Dendritic cell treated with granulocyte-macrophage colony-stimulating factor and Interleukin-4, amounts not matched to agents 40 ng/mL and 50 ng/mL, for 4 days (primary cell): ENCODE data around the gene CATSPERE.

Source experiments
- H3K27ac Mint-ChIP-seq: one replicate; pipeline ENCODE4 v1.8.0; 2022; ENCODE audit warnings: mild to moderate bottlenecking, mixed read lengths
- H3K27me3 Mint-ChIP-seq: one replicate; pipeline ENCODE4 v1.8.0; 2022; ENCODE audit warnings: mild to moderate bottlenecking, mixed read lengths
- H3K36me3 Mint-ChIP-seq: one replicate; pipeline ENCODE4 v1.8.0; 2022; ENCODE audit warnings: low read depth, mixed read lengths
- H3K4me1 Mint-ChIP-seq: one replicate; pipeline ENCODE4 v1.8.0; 2022; ENCODE audit warnings: low read depth, mixed read lengths
- H3K4me3 Mint-ChIP-seq: one replicate; pipeline ENCODE4 v1.8.0; 2022; ENCODE audit warnings: mild to moderate bottlenecking, moderate library complexity, mixed read lengths
- H3K9me3 Mint-ChIP-seq: one replicate; pipeline ENCODE4 v1.8.0; 2022; ENCODE audit warnings: mixed read lengths
- intact Hi-C: fragments of 100-400 bp; cut with micrococcal nuclease; formaldehyde crosslinking; loops from one replicate; pipeline ENCODE4 v1.15.0; 2022

Gene CATSPERE

GRCh38 chr1:244636488-244637259 lies 175.6 kb downstream of the CATSPERE start:
- Mint-ChIP-seq H3K4me3 (no peak overlapping the region), H3K36me3 (no peaks in the 10 kb centered on the region), H3K4me1 (no peaks in the 10 kb centered on the region), H3K27ac (no peak overlapping the region), H3K9me3 (no peaks in the 10 kb centered on the region), H3K27me3 (no peaks in the 10 kb centered on the region)
- intact Hi-C loops: no loop called here

- intact Hi-C loops: no loop called here
- H3K4me3 Mint-ChIP-seq: no peak overlapping the region
- no peaks in the 10 kb centered on the region for H3K4me1 Mint-ChIP-seq
- H3K27me3 Mint-ChIP-seq: peaks cover 4% of the 10 kb centered on the region
- H3K36me3 Mint-ChIP-seq: no peaks in the 10 kb centered on the region
- H3K9me3 Mint-ChIP-seq: no peaks in the 10 kb centered on the region
- H3K27ac Mint-ChIP-seq: no peak overlapping the region
Measured at GRCh38 chr1:244639561-244639960, 178.5 kb downstream of the CATSPERE start.

- peaks cover 4% of the 10 kb centered on the region for H3K27me3 Mint-ChIP-seq
- no peaks in the 10 kb centered on the region for H3K36me3 Mint-ChIP-seq
- intact Hi-C loops: no loop called here
- no peaks in the 10 kb centered on the region for H3K4me1 Mint-ChIP-seq
- no peak overlapping the region for H3K4me3 Mint-ChIP-seq
- no peaks in the 10 kb centered on the region for H3K9me3 Mint-ChIP-seq
- no peak overlapping the region for H3K27ac Mint-ChIP-seq
Measured at GRCh38 chr1:244640917-244641316, 179.8 kb downstream of the CATSPERE start.

GRCh38 chr1:244642526-244642925 lies 181.5 kb downstream of the CATSPERE start:
- Mint-ChIP-seq H3K4me1 (no peaks in the 10 kb centered on the region), H3K27ac (no peak overlapping the region), H3K27me3 (peaks cover 4% of the 10 kb centered on the region), H3K9me3 (no peaks in the 10 kb centered on the region), H3K4me3 (no peak overlapping the region), H3K36me3 (no peaks in the 10 kb centered on the region)
- intact Hi-C loops: no loop called here

GRCh38 chr1:244642988-244643387 lies 181.9 kb downstream of the CATSPERE start:
- no peaks in the 10 kb centered on the region for H3K36me3 Mint-ChIP-seq
- H3K9me3 Mint-ChIP-seq: no peaks in the 10 kb centered on the region
- H3K4me1 Mint-ChIP-seq: no peaks in the 10 kb centered on the region
- peaks cover 4% of the 10 kb centered on the region for H3K27me3 Mint-ChIP-seq
- H3K4me3 Mint-ChIP-seq: no peak overlapping the region
- H3K27ac Mint-ChIP-seq: no peak overlapping the region
- intact Hi-C loops: no loop called here

GRCh38 chr1:244645414-244645813 lies 184.3 kb downstream of the CATSPERE start:
- H3K27ac Mint-ChIP-seq: no peak overlapping the region
- intact Hi-C loops: no loop called here
- peaks cover 4% of the 10 kb centered on the region for H3K27me3 Mint-ChIP-seq
- H3K9me3 Mint-ChIP-seq: no peaks in the 10 kb centered on the region
- no peak overlapping the region for H3K4me3 Mint-ChIP-seq
- no peaks in the 10 kb centered on the region for H3K36me3 Mint-ChIP-seq
- H3K4me1 Mint-ChIP-seq: no peaks in the 10 kb centered on the region

- Mint-ChIP-seq H3K27ac (no peak overlapping the region), H3K36me3 (no peaks in the 10 kb centered on the region), H3K4me1 (no peaks in the 10 kb centered on the region), H3K27me3 (peaks cover 5% of the 10 kb centered on the region), H3K4me3 (no peak overlapping the region), H3K9me3 (no peaks in the 10 kb centered on the region)
- intact Hi-C loops: no loop called here
Measured at GRCh38 chr1:244645890-244646289, 184.8 kb downstream of the CATSPERE start.

- H3K4me1 Mint-ChIP-seq: peaks cover 9% of the 10 kb centered on the region
- peaks cover 6% of the 10 kb centered on the region for H3K27me3 Mint-ChIP-seq
- intact Hi-C loops: no loop called here
- H3K36me3 Mint-ChIP-seq: no peaks in the 10 kb centered on the region
- no peak overlapping the region for H3K4me3 Mint-ChIP-seq
- H3K9me3 Mint-ChIP-seq: no peaks in the 10 kb centered on the region
- no peak overlapping the region for H3K27ac Mint-ChIP-seq
Measured at GRCh38 chr1:244647819-244648218, 186.7 kb downstream of the CATSPERE start.

- no peak overlapping the region for H3K27ac Mint-ChIP-seq
- peaks cover 14% of the 10 kb centered on the region for H3K4me1 Mint-ChIP-seq
- H3K9me3 Mint-ChIP-seq: no peaks in the 10 kb centered on the region
- H3K4me3 Mint-ChIP-seq: peak overlapping the region; percentile 75
- peaks cover 10% of the 10 kb centered on the region for H3K36me3 Mint-ChIP-seq
- peaks cover 4% of the 10 kb centered on the region for H3K27me3 Mint-ChIP-seq
- intact Hi-C loops: loop anchor here (1.0 to 10.0 kb wide), 5 partner anchors 150 to 315 kb away; partner anchors contain the start of genes COX20 and HNRNPU
Measured at GRCh38 chr1:244651956-244652622, 191.0 kb downstream of the CATSPERE start.

GRCh38 chr1:244652623-244653438 lies 191.8 kb downstream of the CATSPERE start, which contains the start of gene DESI2:
Gene DESI2, plus strand, starts transcription at chr1:244653126. Its CDS starts 188 bp downstream, at chr1:244653314.
- intact Hi-C loops: loop anchor here (1.0 to 10.0 kb wide), 5 partner anchors 149 to 314 kb away; partner anchors contain the start of genes COX20 and HNRNPU
- no peak within 1 kb of the TSS for H3K27ac Mint-ChIP-seq
- peaks cover 17% of the 10 kb centered on the region for H3K36me3 Mint-ChIP-seq
- peaks cover 20% of the 10 kb centered on the region for H3K4me1 Mint-ChIP-seq
- H3K9me3 Mint-ChIP-seq: no peaks in the 10 kb centered on the region
- peaks cover 4% of the 10 kb centered on the region for H3K27me3 Mint-ChIP-seq
- peak within 1 kb of the TSS; percentile 75 for H3K4me3 Mint-ChIP-seq

- Mint-ChIP-seq H3K9me3 (no peaks in the 10 kb centered on the region), H3K4me1 (peaks cover 27% of the 10 kb centered on the region), H3K36me3 (peaks cover 24% of the 10 kb centered on the region), H3K27ac (no peak overlapping the region), H3K4me3 (no peak overlapping the region), H3K27me3 (peaks cover 4% of the 10 kb centered on the region)
- intact Hi-C loops: loop anchor here (5.0 to 10.0 kb wide), 4 partner anchors 149 to 314 kb away; partner anchors contain the start of genes COX20 and HNRNPU
Measured at GRCh38 chr1:244653439-244654107, 192.5 kb downstream of the CATSPERE start.

- Mint-ChIP-seq H3K27me3 (peaks cover 4% of the 10 kb centered on the region), H3K36me3 (peaks cover 30% of the 10 kb centered on the region), H3K4me1 (peaks cover 31% of the 10 kb centered on the region), H3K4me3 (no peak overlapping the region), H3K27ac (no peak overlapping the region), H3K9me3 (no peaks in the 10 kb centered on the region)
- intact Hi-C loops: loop anchor here (5.0 to 10.0 kb wide), 4 partner anchors 148 to 313 kb away; partner anchors contain the start of genes COX20 and HNRNPU
Measured at GRCh38 chr1:244654108-244655038, 193.3 kb downstream of the CATSPERE start.
